HEK293 (cell line): ENCODE measurements around the gene DMRTA2.

Experiments
- CTCF ChIA-PET: fragments of 350-600 bp; formaldehyde crosslinking; extraction: SDS; loops from one replicate; lab custom pipeline; 2021; ENCODE audit warnings: antibody characterized with exemption; lab: Yijun Ruan, JAX
- POLR2A ChIA-PET: fragments of 300-600 bp; formaldehyde crosslinking; extraction: SDS; loops from one replicate; lab custom pipeline; 2020; ENCODE audit warnings: antibody characterized with exemption, inconsistent platforms; lab: Yijun Ruan, JAX
- H3K27ac ChIP-seq: fragments of 200-500 bp; sonication (Bioruptor generic); 2 replicates; pipeline ENCODE4 v1.5.1; 2014; ENCODE audit warnings: low read depth, low read length, control low read depth, inconsistent platforms; ENCODE audit errors: extremely low read depth
- H3K36me3 ChIP-seq, 2 experiments: fragments of 200-500 bp in 1 of 2; sonication (Bioruptor generic) in 1 of 2; 1 replicate in 1 of 2; 2 replicates in 1 of 2; pipeline ENCODE4 v1.5.1; 2014 to 2017; ENCODE audit warnings: inconsistent platforms in 2 of 2, low read length in 2 of 2; ENCODE audit not compliant: control insufficient read depth in 2 of 2, insufficient read depth in 1 of 2
- H3K4me1 ChIP-seq: fragments of 200-500 bp; sonication (Bioruptor generic); 2 replicates; pipeline ENCODE4 v1.5.1; 2014; ENCODE audit warnings: mild to moderate bottlenecking, low read length, inconsistent platforms; ENCODE audit not compliant: control insufficient read depth, insufficient read depth
- H3K4me3 ChIP-seq: 2 replicates; pipeline ENCODE4 v1.5.1; 2011; ENCODE audit warnings: low read depth, mild to moderate bottlenecking, control low read depth, low read length, moderate library complexity
- H3K9me3 ChIP-seq: fragments of 200-500 bp; sonication (Bioruptor generic); 2 replicates; pipeline ENCODE4 v1.5.1; 2014; ENCODE audit warnings: low read depth, low read length, inconsistent platforms; ENCODE audit not compliant: control insufficient read depth, insufficient read depth
- EGR2 ChIP-seq: fragments of 450-650 bp; formaldehyde crosslinking; IDR thresholded peaks from 2 replicates; pipeline ENCODE4 v1.5.1; 2016; ENCODE audit warnings: low read depth, missing biosample characterization, missing genetic modification characterization
- GLIS2 ChIP-seq: fragments of 450-650 bp; formaldehyde crosslinking; IDR thresholded peaks from 2 replicates; pipeline ENCODE4 v1.5.1; 2016; ENCODE audit warnings: missing biosample characterization, missing genetic modification characterization
- IKZF3 ChIP-seq: fragments of 450-650 bp; IDR thresholded peaks from 2 replicates; pipeline ENCODE4 v1.5.0; 2018; ENCODE audit warnings: missing biosample characterization, mild to moderate bottlenecking, missing genetic modification characterization, moderate library complexity
- MEIS1 ChIP-seq: sonication (generic); formaldehyde crosslinking; IDR thresholded peaks from 2 replicates; pipeline ENCODE4 v1.8.1; 2022; ENCODE audit warnings: missing genetic modification reagents, mild to moderate bottlenecking, borderline replicate concordance
- SP3 ChIP-seq: fragments of 450-650 bp; formaldehyde crosslinking; IDR thresholded peaks from 2 replicates; pipeline ENCODE4 v1.5.1; 2016; ENCODE audit warnings: missing biosample characterization, missing genetic modification characterization
- SP7 ChIP-seq: fragments of 450-650 bp; formaldehyde crosslinking; IDR thresholded peaks from 2 replicates; pipeline ENCODE4 v1.5.1; 2016; ENCODE audit warnings: missing biosample characterization, missing genetic modification characterization
- TRIM28 ChIP-seq: IDR thresholded peaks from 2 replicates; pipeline ENCODE4 v1.6.1; 2011; ENCODE audit warnings: low read length, control low read depth, borderline replicate concordance
- ZBTB17 ChIP-seq: fragments of 450-650 bp; formaldehyde crosslinking; IDR thresholded peaks from 2 replicates; pipeline ENCODE4 v1.5.1; 2016; ENCODE audit warnings: missing biosample characterization, missing genetic modification characterization
- ZBTB8A ChIP-seq: fragments of 450-650 bp; formaldehyde crosslinking; IDR thresholded peaks from 2 replicates; pipeline ENCODE4 v1.5.1; 2016; ENCODE audit warnings: missing biosample characterization, missing genetic modification characterization
- ZFP3 ChIP-seq: fragments of 450-650 bp; formaldehyde crosslinking; IDR thresholded peaks from 2 replicates; pipeline ENCODE4 v1.5.1; 2016; ENCODE audit warnings: low read depth, missing biosample characterization, missing genetic modification characterization
- ZNF10 ChIP-seq: fragments of 450-650 bp; formaldehyde crosslinking; IDR thresholded peaks from 2 replicates; pipeline ENCODE4 v1.5.1; 2017; ENCODE audit warnings: missing biosample characterization, missing genetic modification characterization
- ZNF138 ChIP-seq: fragments of 450-650 bp; formaldehyde crosslinking; IDR thresholded peaks from 2 replicates; pipeline ENCODE4 v1.5.1; 2016; ENCODE audit warnings: missing biosample characterization, missing genetic modification characterization, borderline replicate concordance
- ZNF16 ChIP-seq: fragments of 450-650 bp; formaldehyde crosslinking; IDR thresholded peaks from 2 replicates; pipeline ENCODE4 v1.5.1; 2016; ENCODE audit warnings: low read depth, missing biosample characterization, missing genetic modification characterization
- ZNF223 ChIP-seq: fragments of 450-650 bp; formaldehyde crosslinking; IDR thresholded peaks from 2 replicates; pipeline ENCODE4 v1.5.1; 2016; ENCODE audit warnings: missing biosample characterization, missing genetic modification characterization
- ZNF266 ChIP-seq: fragments of 450-650 bp; formaldehyde crosslinking; IDR thresholded peaks from 2 replicates; pipeline ENCODE4 v1.5.1; 2016; ENCODE audit warnings: missing biosample characterization, missing genetic modification characterization, low read depth
- ZNF433 ChIP-seq: fragments of 450-650 bp; formaldehyde crosslinking; IDR thresholded peaks from 2 replicates; pipeline ENCODE4 v1.5.1; 2016; ENCODE audit warnings: missing biosample characterization, missing genetic modification characterization, low read depth
- ZNF501 ChIP-seq: fragments of 450-650 bp; formaldehyde crosslinking; IDR thresholded peaks from 2 replicates; pipeline ENCODE4 v1.5.1; 2016; ENCODE audit warnings: missing biosample characterization, missing genetic modification characterization
- ZNF514 ChIP-seq: fragments of 450-650 bp; formaldehyde crosslinking; IDR thresholded peaks from 2 replicates; pipeline ENCODE4 v1.5.1; 2016; ENCODE audit warnings: missing biosample characterization, missing genetic modification characterization
- ZNF558 ChIP-seq: fragments of 450-650 bp; formaldehyde crosslinking; IDR thresholded peaks from 2 replicates; pipeline ENCODE4 v1.5.1; 2016; ENCODE audit warnings: missing biosample characterization, missing genetic modification characterization
- ZNF561 ChIP-seq: fragments of 450-650 bp; IDR thresholded peaks from 2 replicates; pipeline ENCODE4 v1.5.1; 2018; ENCODE audit warnings: missing biosample characterization, missing genetic modification characterization, borderline replicate concordance
- ZNF624 ChIP-seq: fragments of 450-650 bp; formaldehyde crosslinking; IDR thresholded peaks from 2 replicates; pipeline ENCODE4 v1.5.1; 2017; ENCODE audit warnings: missing biosample characterization, missing genetic modification characterization
- ZNF707 ChIP-seq: fragments of 450-650 bp; formaldehyde crosslinking; IDR thresholded peaks from 2 replicates; pipeline ENCODE4 v1.5.1; 2016; ENCODE audit warnings: missing biosample characterization, missing genetic modification characterization
- ZNF747 ChIP-seq: fragments of 450-650 bp; formaldehyde crosslinking; IDR thresholded peaks from 2 replicates; pipeline ENCODE4 v1.5.1; 2016; ENCODE audit warnings: missing biosample characterization, missing genetic modification characterization
- ZNF776 ChIP-seq: fragments of 450-650 bp; formaldehyde crosslinking; IDR thresholded peaks from 2 replicates; pipeline ENCODE4 v1.5.0; 2017; ENCODE audit warnings: missing biosample characterization, missing genetic modification characterization, borderline replicate concordance
- ZSCAN16 ChIP-seq: fragments of 450-650 bp; formaldehyde crosslinking; IDR thresholded peaks from 2 replicates; pipeline ENCODE4 v1.5.1; 2016; ENCODE audit warnings: missing biosample characterization, missing genetic modification characterization
- TF ChIP-seq, protein P1 (sequence below): fragments of 450-650 bp; formaldehyde crosslinking; IDR thresholded peaks from 2 replicates; pipeline ENCODE4 v1.5.1; 2016; ENCODE audit warnings: missing biosample characterization, missing genetic modification characterization, borderline replicate concordance

Gene DMRTA2

DNA sequence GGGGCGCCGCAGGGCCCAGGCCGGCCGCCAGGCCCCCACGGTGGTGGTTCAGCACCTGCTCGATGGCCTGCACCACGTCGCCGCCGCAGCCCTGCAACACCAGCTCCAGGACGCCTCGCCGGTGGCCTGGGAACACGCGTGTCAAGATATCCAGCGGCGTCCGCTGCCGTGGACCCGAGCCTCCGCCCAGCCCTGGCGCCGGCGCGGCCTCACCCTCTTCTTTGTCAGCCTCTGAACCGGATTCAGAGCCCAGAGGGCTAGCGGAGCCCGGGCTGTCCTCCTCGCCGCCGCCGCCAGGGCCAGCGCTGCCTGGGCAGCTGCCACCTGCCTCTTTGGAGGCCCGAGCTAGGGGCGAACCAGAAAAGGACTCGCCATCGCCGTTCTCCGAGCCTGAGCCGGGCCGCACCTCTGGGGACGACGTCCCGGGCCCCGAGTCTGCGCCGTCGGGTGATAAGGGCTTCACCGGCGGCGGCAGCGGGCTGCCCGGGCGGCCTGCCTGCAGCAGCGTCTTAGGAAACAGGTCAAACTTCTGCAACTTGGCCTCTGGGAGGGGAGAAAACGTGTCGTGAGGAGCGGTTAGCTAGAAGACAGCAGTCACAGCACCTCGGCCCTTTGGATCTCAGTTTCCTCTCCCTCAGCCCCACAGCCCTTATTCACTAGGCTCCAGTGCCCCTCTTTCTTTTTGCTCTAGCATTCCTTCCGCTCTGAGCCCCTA, 3.9 kb downstream of the DMRTA2 start:
- Histone ChIP-seq H3K4me3 (no peak overlapping the region), H3K4me1 (no peaks in the 10 kb centered on the region), H3K27ac (no peak overlapping the region)
- CTCF ChIA-PET, result no interaction called here
- no peak for TF ChIP-seq ZNF501 (tag by site-specific recombination)
- no peak for TF ChIP-seq TRIM28
- no peak for TF ChIP-seq ZNF16 (tag by site-specific recombination)
- TF ChIP-seq ZFP3 (tag by site-specific recombination), result no peak
- TF ChIP-seq ZNF223 (tag by site-specific recombination), result no peak
- TF ChIP-seq ZNF747 (tag by site-specific recombination), result no peak
- no peak for TF ChIP-seq ZBTB8A
- TF ChIP-seq ZNF10 (tag by site-specific recombination), result no peak
- no peak for TF ChIP-seq ZNF266 (tag by site-specific recombination)
- TF ChIP-seq, protein P1, sequence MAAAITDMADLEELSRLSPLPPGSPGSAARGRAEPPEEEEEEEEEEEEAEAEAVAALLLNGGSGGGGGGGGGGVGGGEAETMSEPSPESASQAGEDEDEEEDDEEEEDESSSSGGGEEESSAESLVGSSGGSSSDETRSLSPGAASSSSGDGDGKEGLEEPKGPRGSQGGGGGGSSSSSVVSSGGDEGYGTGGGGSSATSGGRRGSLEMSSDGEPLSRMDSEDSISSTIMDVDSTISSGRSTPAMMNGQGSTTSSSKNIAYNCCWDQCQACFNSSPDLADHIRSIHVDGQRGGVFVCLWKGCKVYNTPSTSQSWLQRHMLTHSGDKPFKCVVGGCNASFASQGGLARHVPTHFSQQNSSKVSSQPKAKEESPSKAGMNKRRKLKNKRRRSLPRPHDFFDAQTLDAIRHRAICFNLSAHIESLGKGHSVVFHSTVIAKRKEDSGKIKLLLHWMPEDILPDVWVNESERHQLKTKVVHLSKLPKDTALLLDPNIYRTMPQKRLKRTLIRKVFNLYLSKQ (tag by site-specific recombination), result no peak
- TF ChIP-seq ZNF561 (tag by site-specific recombination), result no peak
- no peak for TF ChIP-seq ZSCAN16 (tag by site-specific recombination)
- TF ChIP-seq ZBTB17 (tag by site-specific recombination), result no peak
- no peak for TF ChIP-seq SP3 (tag by site-specific recombination)
- TF ChIP-seq, all 188 proteins: peak for 0
- Histone ChIP-seq H3K36me3 (peaks cover 0 to 35% of the 10 kb centered on the region in 2 experiments; a peak in 1 of 3 replicates), H3K9me3 (no peaks in the 10 kb centered on the region)
- POLR2A ChIA-PET, result no interaction called here

DNA sequence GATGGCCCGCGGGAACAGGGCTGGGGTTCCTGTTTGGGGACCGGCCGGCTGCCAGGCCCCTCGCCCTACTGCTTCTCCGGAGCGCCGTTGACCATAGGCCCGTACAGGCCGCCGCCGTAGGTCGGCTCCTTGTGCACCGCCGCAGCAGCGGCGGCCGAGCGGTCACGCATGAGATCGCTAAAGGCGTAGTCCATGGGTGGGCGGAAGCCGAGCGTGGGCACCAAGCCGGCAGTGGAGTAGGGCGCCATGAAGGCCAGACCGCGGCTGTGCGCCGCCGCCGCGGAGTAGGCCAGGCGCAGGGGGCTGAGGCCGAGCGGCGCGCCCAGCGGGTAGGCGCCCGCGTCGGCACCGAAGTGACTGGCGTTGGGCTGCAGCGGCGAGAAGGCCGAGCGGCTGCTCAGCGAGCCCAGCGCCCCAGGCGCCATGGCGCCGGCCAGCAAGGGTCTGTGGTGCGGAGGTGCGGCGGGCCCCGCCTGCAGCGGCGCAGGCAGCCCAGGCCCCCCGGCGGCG, 4.6 kb downstream of the DMRTA2 start:
- Histone ChIP-seq H3K27ac (no peak overlapping the region), H3K4me1 (no peaks in the 10 kb centered on the region), H3K36me3 (peaks cover 0 to 35% of the 10 kb centered on the region in 2 experiments; a peak in 1 of 3 replicates), H3K4me3 (no peak overlapping the region), H3K9me3 (no peaks in the 10 kb centered on the region)
- ChIA-PET CTCF (no interaction called here), POLR2A (no interaction called here)
- TF ChIP-seq EGR2 (no peak), ZNF558 (tag by site-specific recombination) (no peak), IKZF3 (no peak), ZNF138 (tag by site-specific recombination) (no peak), SP7 (no peak), ZNF776 (tag by site-specific recombination) (no peak), ZNF433 (tag by site-specific recombination) (no peak), ZNF707 (tag by site-specific recombination) (no peak), MEIS1 (CRISPR knock-in tag) (no peak), GLIS2 (tag by site-specific recombination) (no peak), ZNF624 (tag by site-specific recombination) (no peak), ZNF514 (tag by site-specific recombination) (no peak)
